Gastroesophageal sphincter (tissue), 3 donors: ENCODE measurements around the gene LIPC.

Experiments used
- CTCF ChIP-seq, 4 experiments: fragments of 200-600 bp in 2 of 4; fragments of 450-650 bp in 2 of 4; sonication (generic) in 1 of 4; IDR thresholded peaks; one replicate each; pipeline ENCODE4 v1.5.1; 2017 to 2019; ENCODE audit warnings: antibody characterized with exemption in 4 of 4, mild to moderate bottlenecking in 2 of 4, moderate library complexity in 2 of 4
- POLR2A ChIP-seq, 2 donors: fragments of 450-650 bp; IDR thresholded peaks; one replicate each; pipeline ENCODE4 v1.6.1; 2017; ENCODE audit warnings: antibody characterized with exemption in 2 of 2, mild to moderate bottlenecking in 2 of 2, moderate library complexity in 1 of 2
- POLR2AphosphoS5 ChIP-seq: sonication (generic); formaldehyde crosslinking; IDR thresholded peaks from one replicate; pipeline ENCODE4 v1.6.1; 2017; ENCODE audit warnings: antibody characterized with exemption

GRCh38 chr15:58392141-58392540 is 39.6 kb upstream of the LIPC start:
- TF ChIP-seq POLR2AphosphoS5 (no peak), CTCF (IDR thresholded peaks at IDR 0.05) (no peak), POLR2A (IDR thresholded peaks at IDR 0.05) (no peak)
